HepG2 (cell line): Measurements from ENCODE around the gene USF2. TPM values are rescaled to one million over a fixed set of nuclear protein-coding genes. Genes with fewer than 3 reads are reported as not detected.

Source experiments
- ATF7-NPFF ChIP-seq: sonication (generic); formaldehyde crosslinking; IDR thresholded peaks from 2 replicates; pipeline ENCODE4 v1.8.1; 2023; ENCODE audit warnings: mild to moderate bottlenecking, low read depth, missing genetic modification reagents, moderate library complexity
- BHLHE40 ChIP-seq: IDR thresholded peaks from 2 replicates; pipeline ENCODE4 v1.6.1; 2011; ENCODE audit warnings: low read length, improper control_type of control experiment
- FOXK2 ChIP-seq: fragments of 450-650 bp; IDR thresholded peaks from 2 replicates; pipeline ENCODE4 v1.6.1; 2016
- HNRNPUL1 ChIP-seq: fragments of 200-400 bp; formaldehyde crosslinking; IDR thresholded peaks from 2 replicates; pipeline ENCODE4 v1.6.1; 2017; ENCODE audit warnings: low read depth, mild to moderate bottlenecking, low read length, moderate library complexity
- ISL2 ChIP-seq: sonication (generic); formaldehyde crosslinking; IDR thresholded peaks from 2 replicates; pipeline ENCODE4 v1.5.0; 2020; ENCODE audit warnings: missing genetic modification reagents
- KDM3A ChIP-seq: IDR thresholded peaks from 2 replicates; pipeline ENCODE4 v1.6.1; 2018; ENCODE audit warnings: low read depth, missing compliant biosample characterization
- KLF15 ChIP-seq: sonication (generic); formaldehyde crosslinking; IDR thresholded peaks from 2 replicates; pipeline ENCODE4 v1.8.1; 2023; ENCODE audit warnings: borderline replicate concordance, mild to moderate bottlenecking, inconsistent platforms, missing genetic modification reagents, mixed read lengths
- MAZ ChIP-seq, 2 experiments: sonication (generic) in 1 of 2; formaldehyde crosslinking in 1 of 2; IDR thresholded peaks; 2 replicates each; pipeline versions ENCODE4 v1.5.0 to v1.6.1; 2012 to 2020; ENCODE audit warnings: low read depth in 2 of 2, mild to moderate bottlenecking in 2 of 2, borderline replicate concordance in 1 of 2, improper control_type of control experiment in 1 of 2, low read length in 1 of 2, missing genetic modification reagents in 1 of 2, moderate library complexity in 1 of 2
- POGZ ChIP-seq: sonication (generic); formaldehyde crosslinking; IDR thresholded peaks from 2 replicates; pipeline ENCODE4 v1.4.0; 2020; ENCODE audit warnings: mild to moderate bottlenecking, missing genetic modification reagents
- SP1 ChIP-seq, 2 experiments: fragments of 450-650 bp in 1 of 2; sonication (generic) in 1 of 2; formaldehyde crosslinking in 1 of 2; IDR thresholded peaks; 2 replicates each; pipeline versions ENCODE4 v1.4.0 to v1.6.1; 2016 to 2020; ENCODE audit warnings: missing genetic modification reagents in 1 of 2
- ZNF124 ChIP-seq: sonication (generic); formaldehyde crosslinking; IDR thresholded peaks from 2 replicates; pipeline ENCODE4 v1.4.0; 2020; ENCODE audit warnings: missing genetic modification reagents
- ZNF432 ChIP-seq: sonication (generic); formaldehyde crosslinking; IDR thresholded peaks from 2 replicates; pipeline ENCODE4 v1.5.0; 2020; ENCODE audit warnings: missing genetic modification reagents, mild to moderate bottlenecking, borderline replicate concordance
- ZNF562 ChIP-seq: sonication (generic); formaldehyde crosslinking; IDR thresholded peaks from 2 replicates; pipeline ENCODE4 v1.8.0; 2022; ENCODE audit warnings: missing genetic modification reagents, borderline replicate concordance
- polyA plus RNA-seq, 8 experiments: library from polyadenylated mRNA; depleted of rRNA in 3 of 8; stranded (reverse) in 7 of 8; unstranded in 1 of 8; fragments of >200 nt; fragmentation: Illumina TruSeq in 4 of 8; extraction: Trizol in 4 of 8; gene quantifications; 2 replicates each; pipeline versions ENCODE4 v1.2.1 to v1.2.3, GENCODE V29; 2011 to 2016; ENCODE audit warnings: low read depth in 4 of 8, missing spikeins in 1 of 8, mixed read lengths in 1 of 8; ENCODE audit not compliant: insufficient read depth in 1 of 8
- total RNA-seq, 5 experiments: library from RNA; depleted of rRNA; stranded (reverse); fragments of >200 nt; fragmentation: Illumina TruSeq; extraction: Trizol; gene quantifications; 2 replicates each; pipeline ENCODE4 v1.2.3, GENCODE V29; 2016; ENCODE audit warnings: low read depth in 1 of 5
- TF ChIP-seq, protein P1 (sequence below): sonication (generic); formaldehyde crosslinking; IDR thresholded peaks from 2 replicates; pipeline ENCODE4 v1.4.0; 2020; ENCODE audit warnings: missing genetic modification reagents
- TF ChIP-seq, protein P2 (sequence below): sonication (generic); formaldehyde crosslinking; IDR thresholded peaks from 2 replicates; pipeline ENCODE4 v1.4.0; 2020; ENCODE audit warnings: missing genetic modification reagents, borderline replicate concordance
- TF ChIP-seq, protein P3 (sequence below): sonication (generic); formaldehyde crosslinking; IDR thresholded peaks from 2 replicates; pipeline ENCODE4 v1.5.1; 2020; ENCODE audit warnings: mild to moderate bottlenecking, moderate library complexity, missing genetic modification reagents
- TF ChIP-seq, protein P4 (sequence below): sonication (generic); formaldehyde crosslinking; IDR thresholded peaks from 2 replicates; pipeline ENCODE4 v1.8.0; 2023; ENCODE audit warnings: mild to moderate bottlenecking, missing genetic modification reagents

USF2 gene
- total and polyA plus RNA-seq, 2 of the 13 experiments (the other 11 are each of a cell fraction or from before 2014, with no cell fraction given), result 54.9 to 106 TPM

DNA sequence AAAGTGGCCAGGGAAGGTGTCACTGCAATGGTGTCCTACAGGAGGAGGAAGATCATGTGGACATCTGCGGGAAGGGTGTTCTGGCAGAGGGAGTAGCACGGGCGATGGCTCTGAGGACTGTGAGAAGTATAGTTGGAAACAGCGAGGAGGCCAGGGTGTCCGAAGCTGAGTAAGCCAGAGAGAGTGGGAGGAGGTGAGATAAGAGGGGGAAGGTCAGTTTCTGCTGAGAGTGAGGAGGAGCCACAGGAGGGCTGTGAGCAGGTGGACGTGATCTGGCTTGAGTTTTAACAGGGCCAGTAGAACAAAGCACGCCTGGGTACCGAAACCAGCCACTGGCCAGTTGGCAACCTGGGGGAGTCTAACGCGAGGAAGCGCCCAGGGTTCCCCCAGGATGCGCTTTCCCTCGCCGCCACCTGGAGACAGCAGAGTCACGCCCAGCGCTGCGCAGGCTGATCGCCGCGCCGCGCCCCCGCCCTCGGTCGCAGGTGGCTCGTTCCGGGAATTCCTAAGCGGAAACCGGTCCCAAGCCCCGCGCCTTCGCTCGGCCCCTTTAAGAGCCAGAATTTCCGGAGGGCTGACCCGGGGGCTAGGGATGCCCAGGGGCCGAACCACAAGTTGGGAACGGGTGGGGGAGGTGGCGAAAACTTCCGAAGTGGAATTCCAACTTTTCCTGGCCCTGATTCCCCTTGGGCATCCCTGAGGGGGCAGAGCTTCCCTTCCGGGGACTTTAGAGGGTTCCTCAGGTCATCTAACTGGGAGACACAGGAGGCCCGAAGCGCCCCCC lies 21.0 kb upstream of the USF2 start (continued):
- TF ChIP-seq, protein P1, sequence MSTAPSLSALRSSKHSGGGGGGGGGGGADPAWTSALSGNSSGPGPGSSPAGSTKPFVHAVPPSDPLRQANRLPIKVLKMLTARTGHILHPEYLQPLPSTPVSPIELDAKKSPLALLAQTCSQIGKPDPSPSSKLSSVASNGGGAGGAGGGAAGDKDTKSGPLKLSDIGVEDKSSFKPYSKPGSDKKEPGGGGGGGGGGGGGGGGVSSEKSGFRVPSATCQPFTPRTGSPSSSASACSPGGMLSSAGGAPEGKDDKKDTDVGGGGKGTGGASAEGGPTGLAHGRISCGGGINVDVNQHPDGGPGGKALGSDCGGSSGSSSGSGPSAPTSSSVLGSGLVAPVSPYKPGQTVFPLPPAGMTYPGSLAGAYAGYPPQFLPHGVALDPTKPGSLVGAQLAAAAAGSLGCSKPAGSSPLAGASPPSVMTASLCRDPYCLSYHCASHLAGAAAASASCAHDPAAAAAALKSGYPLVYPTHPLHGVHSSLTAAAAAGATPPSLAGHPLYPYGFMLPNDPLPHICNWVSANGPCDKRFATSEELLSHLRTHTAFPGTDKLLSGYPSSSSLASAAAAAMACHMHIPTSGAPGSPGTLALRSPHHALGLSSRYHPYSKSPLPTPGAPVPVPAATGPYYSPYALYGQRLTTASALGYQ (CRISPR knock-in tag), result peak; percentile 48; the same call in 1 of the 2 replicates
- TF ChIP-seq SP1 (IDR thresholded peaks at IDR 0.05) (no peak), SP1 (CRISPR knock-in tag; IDR thresholded peaks at IDR 0.05) (0 out of 2 replicates have a peak, but pooled peaks have one; percentile 20), POGZ (CRISPR knock-in tag) (no peak; the same call in 1 of the 2 replicates), BHLHE40 (peak; percentile 78), ISL2 (peak; percentile 29; the same call in 1 of the 2 replicates), KDM3A (peak; percentile 81; the same call in 1 of the 2 replicates), ZNF432 (CRISPR knock-in tag) (no peak), ATF7-NPFF (CRISPR knock-in tag) (peak; percentile 49), ZNF562 (no peak), KLF15 (no peak), HNRNPUL1 (no peak), FOXK2 (no peak), ZNF124 (CRISPR knock-in tag) (no peak), MAZ (IDR thresholded peaks at IDR 0.05; ENCODE audit: borderline replicate concordance, low read depth, low read length) (peak; percentile 79; the same call in 1 of the 2 replicates), MAZ (CRISPR knock-in tag; IDR thresholded peaks at IDR 0.05; ENCODE audit: low read depth) (no peak)
- TF ChIP-seq, protein P2, sequence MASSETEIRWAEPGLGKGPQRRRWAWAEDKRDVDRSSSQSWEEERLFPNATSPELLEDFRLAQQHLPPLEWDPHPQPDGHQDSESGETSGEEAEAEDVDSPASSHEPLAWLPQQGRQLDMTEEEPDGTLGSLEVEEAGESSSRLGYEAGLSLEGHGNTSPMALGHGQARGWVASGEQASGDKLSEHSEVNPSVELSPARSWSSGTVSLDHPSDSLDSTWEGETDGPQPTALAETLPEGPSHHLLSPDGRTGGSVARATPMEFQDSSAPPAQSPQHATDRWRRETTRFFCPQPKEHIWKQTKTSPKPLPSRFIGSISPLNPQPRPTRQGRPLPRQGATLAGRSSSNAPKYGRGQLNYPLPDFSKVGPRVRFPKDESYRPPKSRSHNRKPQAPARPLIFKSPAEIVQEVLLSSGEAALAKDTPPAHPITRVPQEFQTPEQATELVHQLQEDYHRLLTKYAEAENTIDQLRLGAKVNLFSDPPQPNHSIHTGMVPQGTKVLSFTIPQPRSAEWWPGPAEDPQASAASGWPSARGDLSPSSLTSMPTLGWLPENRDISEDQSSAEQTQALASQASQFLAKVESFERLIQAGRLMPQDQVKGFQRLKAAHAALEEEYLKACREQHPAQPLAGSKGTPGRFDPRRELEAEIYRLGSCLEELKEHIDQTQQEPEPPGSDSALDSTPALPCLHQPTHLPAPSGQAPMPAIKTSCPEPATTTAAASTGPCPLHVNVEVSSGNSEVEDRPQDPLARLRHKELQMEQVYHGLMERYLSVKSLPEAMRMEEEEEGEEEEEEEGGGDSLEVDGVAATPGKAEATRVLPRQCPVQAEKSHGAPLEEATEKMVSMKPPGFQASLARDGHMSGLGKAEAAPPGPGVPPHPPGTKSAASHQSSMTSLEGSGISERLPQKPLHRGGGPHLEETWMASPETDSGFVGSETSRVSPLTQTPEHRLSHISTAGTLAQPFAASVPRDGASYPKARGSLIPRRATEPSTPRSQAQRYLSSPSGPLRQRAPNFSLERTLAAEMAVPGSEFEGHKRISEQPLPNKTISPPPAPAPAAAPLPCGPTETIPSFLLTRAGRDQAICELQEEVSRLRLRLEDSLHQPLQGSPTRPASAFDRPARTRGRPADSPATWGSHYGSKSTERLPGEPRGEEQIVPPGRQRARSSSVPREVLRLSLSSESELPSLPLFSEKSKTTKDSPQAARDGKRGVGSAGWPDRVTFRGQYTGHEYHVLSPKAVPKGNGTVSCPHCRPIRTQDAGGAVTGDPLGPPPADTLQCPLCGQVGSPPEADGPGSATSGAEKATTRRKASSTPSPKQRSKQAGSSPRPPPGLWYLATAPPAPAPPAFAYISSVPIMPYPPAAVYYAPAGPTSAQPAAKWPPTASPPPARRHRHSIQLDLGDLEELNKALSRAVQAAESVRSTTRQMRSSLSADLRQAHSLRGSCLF (CRISPR knock-in tag), result 0 out of 2 replicates have a peak, but pooled peaks have one; percentile 37
- TF ChIP-seq, protein P3, sequence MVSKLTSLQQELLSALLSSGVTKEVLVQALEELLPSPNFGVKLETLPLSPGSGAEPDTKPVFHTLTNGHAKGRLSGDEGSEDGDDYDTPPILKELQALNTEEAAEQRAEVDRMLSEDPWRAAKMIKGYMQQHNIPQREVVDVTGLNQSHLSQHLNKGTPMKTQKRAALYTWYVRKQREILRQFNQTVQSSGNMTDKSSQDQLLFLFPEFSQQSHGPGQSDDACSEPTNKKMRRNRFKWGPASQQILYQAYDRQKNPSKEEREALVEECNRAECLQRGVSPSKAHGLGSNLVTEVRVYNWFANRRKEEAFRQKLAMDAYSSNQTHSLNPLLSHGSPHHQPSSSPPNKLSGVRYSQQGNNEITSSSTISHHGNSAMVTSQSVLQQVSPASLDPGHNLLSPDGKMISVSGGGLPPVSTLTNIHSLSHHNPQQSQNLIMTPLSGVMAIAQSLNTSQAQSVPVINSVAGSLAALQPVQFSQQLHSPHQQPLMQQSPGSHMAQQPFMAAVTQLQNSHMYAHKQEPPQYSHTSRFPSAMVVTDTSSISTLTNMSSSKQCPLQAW, result peak; percentile 11; the same call in 1 of the 2 replicates
- TF ChIP-seq, protein P4, sequence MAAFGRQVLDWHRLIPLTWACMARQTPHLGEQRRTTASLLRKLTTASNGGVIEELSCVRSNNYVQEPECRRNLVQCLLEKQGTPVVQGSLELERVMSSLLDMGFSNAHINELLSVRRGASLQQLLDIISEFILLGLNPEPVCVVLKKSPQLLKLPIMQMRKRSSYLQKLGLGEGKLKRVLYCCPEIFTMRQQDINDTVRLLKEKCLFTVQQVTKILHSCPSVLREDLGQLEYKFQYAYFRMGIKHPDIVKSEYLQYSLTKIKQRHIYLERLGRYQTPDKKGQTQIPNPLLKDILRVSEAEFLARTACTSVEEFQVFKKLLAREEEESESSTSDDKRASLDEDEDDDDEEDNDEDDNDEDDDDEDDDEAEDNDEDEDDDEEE (CRISPR knock-in tag), result no peak
